HepG2 (cell line): Measurements from ENCODE around the gene NECTIN2. TPM values are rescaled to one million over a fixed set of nuclear protein-coding genes. Genes with fewer than 3 reads are reported as not detected.

Source experiments
- ATF5 ChIP-seq: sonication (generic); formaldehyde crosslinking; IDR thresholded peaks from 2 replicates; pipeline ENCODE4 v1.4.0; 2020; ENCODE audit warnings: mild to moderate bottlenecking, low read depth, missing genetic modification reagents
- DRAP1 ChIP-seq: IDR thresholded peaks from 2 replicates; pipeline ENCODE4 v1.6.1; 2016; ENCODE audit warnings: missing genetic modification reagents, missing compliant biosample characterization
- E2F2 ChIP-seq: sonication (generic); formaldehyde crosslinking; IDR thresholded peaks from 2 replicates; pipeline ENCODE4 v1.4.0; 2020; ENCODE audit warnings: missing genetic modification reagents, borderline replicate concordance
- JDP2 ChIP-seq: sonication (generic); formaldehyde crosslinking; IDR thresholded peaks from 2 replicates; pipeline ENCODE4 v1.8.1; 2022; ENCODE audit warnings: missing genetic modification reagents, borderline replicate concordance
- NFE2 ChIP-seq: sonication (generic); formaldehyde crosslinking; IDR thresholded peaks from 2 replicates; pipeline ENCODE4 v1.4.0; 2020; ENCODE audit warnings: missing genetic modification reagents
- ZBTB1 ChIP-seq: sonication (generic); formaldehyde crosslinking; IDR thresholded peaks from 2 replicates; pipeline ENCODE4 v1.4.0; 2020; ENCODE audit warnings: missing genetic modification reagents, borderline replicate concordance
- ZFP82 ChIP-seq: sonication (generic); formaldehyde crosslinking; IDR thresholded peaks from 2 replicates; pipeline ENCODE4 v1.5.1; 2020; ENCODE audit warnings: mild to moderate bottlenecking, missing genetic modification reagents, borderline replicate concordance
- ZFP90 ChIP-seq: sonication (generic); formaldehyde crosslinking; IDR thresholded peaks from 2 replicates; pipeline ENCODE4 v1.8.0; 2022; ENCODE audit warnings: missing genetic modification reagents, mild to moderate bottlenecking, inconsistent platforms, borderline replicate concordance
- ZNF331 ChIP-seq: sonication (generic); formaldehyde crosslinking; IDR thresholded peaks from 2 replicates; pipeline ENCODE4 v1.4.0; 2020; ENCODE audit warnings: missing genetic modification reagents
- ZNF564 ChIP-seq: sonication (generic); formaldehyde crosslinking; IDR thresholded peaks from 2 replicates; pipeline ENCODE4 v1.8.1; 2023; ENCODE audit warnings: mild to moderate bottlenecking, missing genetic modification reagents
- ZNF710 ChIP-seq: sonication (generic); formaldehyde crosslinking; IDR thresholded peaks from 2 replicates; pipeline ENCODE4 v1.5.0; 2020; ENCODE audit warnings: mild to moderate bottlenecking, missing genetic modification reagents, borderline replicate concordance
- polyA plus RNA-seq, 8 experiments: library from polyadenylated mRNA; depleted of rRNA in 3 of 8; stranded (reverse) in 7 of 8; unstranded in 1 of 8; fragments of >200 nt; fragmentation: Illumina TruSeq in 4 of 8; extraction: Trizol in 4 of 8; gene quantifications; 2 replicates each; pipeline versions ENCODE4 v1.2.1 to v1.2.3, GENCODE V29; 2011 to 2016; ENCODE audit warnings: low read depth in 4 of 8, missing spikeins in 1 of 8, mixed read lengths in 1 of 8; ENCODE audit not compliant: insufficient read depth in 1 of 8
- total RNA-seq, 5 experiments: library from RNA; depleted of rRNA; stranded (reverse); fragments of >200 nt; fragmentation: Illumina TruSeq; extraction: Trizol; gene quantifications; 2 replicates each; pipeline ENCODE4 v1.2.3, GENCODE V29; 2016; ENCODE audit warnings: low read depth in 1 of 5
- TF ChIP-seq, protein P1 (sequence below): sonication (generic); formaldehyde crosslinking; IDR thresholded peaks from 2 replicates; pipeline ENCODE4 v1.4.0; 2020; ENCODE audit warnings: missing genetic modification reagents, borderline replicate concordance
- TF ChIP-seq, protein P2 (sequence below): sonication (generic); formaldehyde crosslinking; IDR thresholded peaks from 2 replicates; pipeline ENCODE4 v1.9.0; 2022; ENCODE audit warnings: missing genetic modification reagents, mild to moderate bottlenecking, borderline replicate concordance

The NECTIN2 gene
- total and polyA plus RNA-seq, 2 of the 13 experiments (the other 11 are each of a cell fraction or from before 2014, with no cell fraction given) = 75.4 to 114 TPM

DNA sequence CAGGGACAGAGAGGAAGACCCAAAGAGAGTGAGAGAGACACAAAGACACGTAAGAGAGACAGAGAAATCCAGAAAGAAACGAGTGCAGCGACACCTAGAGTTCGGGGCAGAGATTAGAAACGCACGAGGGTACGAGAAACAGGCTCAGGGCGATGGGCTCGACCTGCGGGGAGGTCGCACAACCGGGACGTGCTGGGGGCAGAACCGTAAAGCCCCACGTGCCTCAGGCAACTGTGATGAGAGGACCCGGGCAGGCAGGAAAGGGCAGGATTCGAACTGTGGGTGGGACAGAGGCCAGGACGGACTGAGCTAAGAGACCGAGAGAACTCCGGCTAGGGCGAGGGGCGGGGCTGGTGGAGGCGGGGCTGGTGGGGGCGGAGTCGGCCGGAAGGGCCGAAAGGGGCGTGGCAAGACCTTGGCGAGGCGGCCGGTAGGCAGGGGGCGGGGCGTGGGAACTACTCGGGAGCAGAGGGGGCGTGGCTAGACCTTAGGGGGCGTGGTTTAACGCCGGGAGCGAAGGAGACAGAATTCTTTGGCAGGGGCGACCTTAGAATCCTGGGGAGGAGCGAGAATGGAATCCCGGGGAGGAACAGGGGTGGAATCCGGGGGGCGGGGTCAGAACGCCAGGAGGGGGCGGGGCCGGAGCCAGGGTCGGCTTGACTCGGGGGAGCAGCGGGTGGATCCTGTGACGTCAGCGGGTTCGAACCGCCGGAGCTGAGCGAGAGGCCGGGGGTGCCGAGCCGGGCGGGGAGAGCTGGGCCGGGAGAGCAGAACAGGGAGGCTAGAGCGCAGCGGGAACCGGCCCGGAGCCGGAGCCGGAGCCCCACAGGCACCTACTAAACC lies at the start of gene NECTIN2 (continued):
- TF ChIP-seq, protein P1, sequence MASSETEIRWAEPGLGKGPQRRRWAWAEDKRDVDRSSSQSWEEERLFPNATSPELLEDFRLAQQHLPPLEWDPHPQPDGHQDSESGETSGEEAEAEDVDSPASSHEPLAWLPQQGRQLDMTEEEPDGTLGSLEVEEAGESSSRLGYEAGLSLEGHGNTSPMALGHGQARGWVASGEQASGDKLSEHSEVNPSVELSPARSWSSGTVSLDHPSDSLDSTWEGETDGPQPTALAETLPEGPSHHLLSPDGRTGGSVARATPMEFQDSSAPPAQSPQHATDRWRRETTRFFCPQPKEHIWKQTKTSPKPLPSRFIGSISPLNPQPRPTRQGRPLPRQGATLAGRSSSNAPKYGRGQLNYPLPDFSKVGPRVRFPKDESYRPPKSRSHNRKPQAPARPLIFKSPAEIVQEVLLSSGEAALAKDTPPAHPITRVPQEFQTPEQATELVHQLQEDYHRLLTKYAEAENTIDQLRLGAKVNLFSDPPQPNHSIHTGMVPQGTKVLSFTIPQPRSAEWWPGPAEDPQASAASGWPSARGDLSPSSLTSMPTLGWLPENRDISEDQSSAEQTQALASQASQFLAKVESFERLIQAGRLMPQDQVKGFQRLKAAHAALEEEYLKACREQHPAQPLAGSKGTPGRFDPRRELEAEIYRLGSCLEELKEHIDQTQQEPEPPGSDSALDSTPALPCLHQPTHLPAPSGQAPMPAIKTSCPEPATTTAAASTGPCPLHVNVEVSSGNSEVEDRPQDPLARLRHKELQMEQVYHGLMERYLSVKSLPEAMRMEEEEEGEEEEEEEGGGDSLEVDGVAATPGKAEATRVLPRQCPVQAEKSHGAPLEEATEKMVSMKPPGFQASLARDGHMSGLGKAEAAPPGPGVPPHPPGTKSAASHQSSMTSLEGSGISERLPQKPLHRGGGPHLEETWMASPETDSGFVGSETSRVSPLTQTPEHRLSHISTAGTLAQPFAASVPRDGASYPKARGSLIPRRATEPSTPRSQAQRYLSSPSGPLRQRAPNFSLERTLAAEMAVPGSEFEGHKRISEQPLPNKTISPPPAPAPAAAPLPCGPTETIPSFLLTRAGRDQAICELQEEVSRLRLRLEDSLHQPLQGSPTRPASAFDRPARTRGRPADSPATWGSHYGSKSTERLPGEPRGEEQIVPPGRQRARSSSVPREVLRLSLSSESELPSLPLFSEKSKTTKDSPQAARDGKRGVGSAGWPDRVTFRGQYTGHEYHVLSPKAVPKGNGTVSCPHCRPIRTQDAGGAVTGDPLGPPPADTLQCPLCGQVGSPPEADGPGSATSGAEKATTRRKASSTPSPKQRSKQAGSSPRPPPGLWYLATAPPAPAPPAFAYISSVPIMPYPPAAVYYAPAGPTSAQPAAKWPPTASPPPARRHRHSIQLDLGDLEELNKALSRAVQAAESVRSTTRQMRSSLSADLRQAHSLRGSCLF = no peak
- no peak for TF ChIP-seq ZBTB1
- no peak for TF ChIP-seq ZFP82 (CRISPR knock-in tag)
- TF ChIP-seq JDP2 (CRISPR knock-in tag) = no peak
- TF ChIP-seq, protein P2, sequence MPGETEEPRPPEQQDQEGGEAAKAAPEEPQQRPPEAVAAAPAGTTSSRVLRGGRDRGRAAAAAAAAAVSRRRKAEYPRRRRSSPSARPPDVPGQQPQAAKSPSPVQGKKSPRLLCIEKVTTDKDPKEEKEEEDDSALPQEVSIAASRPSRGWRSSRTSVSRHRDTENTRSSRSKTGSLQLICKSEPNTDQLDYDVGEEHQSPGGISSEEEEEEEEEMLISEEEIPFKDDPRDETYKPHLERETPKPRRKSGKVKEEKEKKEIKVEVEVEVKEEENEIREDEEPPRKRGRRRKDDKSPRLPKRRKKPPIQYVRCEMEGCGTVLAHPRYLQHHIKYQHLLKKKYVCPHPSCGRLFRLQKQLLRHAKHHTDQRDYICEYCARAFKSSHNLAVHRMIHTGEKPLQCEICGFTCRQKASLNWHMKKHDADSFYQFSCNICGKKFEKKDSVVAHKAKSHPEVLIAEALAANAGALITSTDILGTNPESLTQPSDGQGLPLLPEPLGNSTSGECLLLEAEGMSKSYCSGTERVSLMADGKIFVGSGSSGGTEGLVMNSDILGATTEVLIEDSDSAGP (CRISPR knock-in tag) = peak; percentile 38; the same call in 1 of the 2 replicates
- TF ChIP-seq ATF5 (CRISPR knock-in tag) = no peak
- no peak for TF ChIP-seq E2F2 (CRISPR knock-in tag)
- 0 out of 2 replicates have a peak, but pooled peaks have one; percentile 20 for TF ChIP-seq ZNF331 (CRISPR knock-in tag)
- TF ChIP-seq ZFP90 (CRISPR knock-in tag) = no peak
- peak; percentile 69 for TF ChIP-seq DRAP1 (CRISPR knock-in tag)
- TF ChIP-seq ZNF710 = peak; percentile 66; the same call in 1 of the 2 replicates
- TF ChIP-seq ZNF564 = no peak
- TF ChIP-seq NFE2 (CRISPR knock-in tag) = no peak
